Osteocyte (in vitro differentiated cells): ENCODE data around the gene SGPL1. TPM values are rescaled to one million over a fixed set of nuclear protein-coding genes. Genes with fewer than 3 reads are reported as not detected.

Experiments
- DNase-seq: peaks from one replicate; pipeline ENCODE4 v3.0.0; 2021; ENCODE audit warnings: mixed read lengths; ENCODE audit not compliant: unreplicated experiment; ENCODE audit errors: extremely low spot score
- H3K27ac Mint-ChIP-seq: one replicate; pipeline ENCODE4 v1.8.0; 2021; ENCODE audit warnings: mild to moderate bottlenecking, mixed read lengths; ENCODE audit not compliant: unreplicated experiment
- H3K27me3 Mint-ChIP-seq: one replicate; pipeline ENCODE4 v1.8.0; 2021; ENCODE audit warnings: mixed read lengths; ENCODE audit not compliant: unreplicated experiment
- H3K36me3 Mint-ChIP-seq: one replicate; pipeline ENCODE4 v1.8.0; 2021; ENCODE audit warnings: mixed read lengths; ENCODE audit not compliant: unreplicated experiment
- H3K4me1 Mint-ChIP-seq: one replicate; pipeline ENCODE4 v1.8.0; 2021; ENCODE audit warnings: mixed read lengths; ENCODE audit not compliant: unreplicated experiment
- H3K4me3 Mint-ChIP-seq: one replicate; pipeline ENCODE4 v1.8.0; 2021; ENCODE audit warnings: mild to moderate bottlenecking, moderate library complexity, mixed read lengths; ENCODE audit not compliant: unreplicated experiment
- H3K9me3 Mint-ChIP-seq: one replicate; pipeline ENCODE4 v1.8.0; 2021; ENCODE audit warnings: mixed read lengths; ENCODE audit not compliant: unreplicated experiment
- CTCF ChIP-seq: fragments of 200-600 bp; sonication (generic); IDR thresholded peaks from 2 replicates; pipeline ENCODE4 v1.5.0; 2021; ENCODE audit warnings: antibody characterized with exemption, mild to moderate bottlenecking, moderate library complexity
- total RNA-seq: library from RNA; stranded (reverse); gene quantifications from 2 replicates; pipeline ENCODE4 v1.2.1, GENCODE V29; 2021

Gene SGPL1
- total RNA-seq, 1 donor from 2014 or later = 58.1 TPM

GRCh38 chr10:70797840-70798239 is 17.9 kb upstream of the SGPL1 start:
- Mint-ChIP-seq H3K36me3 (no peaks in the 10 kb centered on the region), H3K4me1 (no peaks in the 10 kb centered on the region), H3K27ac (no peak overlapping the region), H3K9me3 (peaks cover 16% of the 10 kb centered on the region), H3K4me3 (no peak overlapping the region), H3K27me3 (peaks cover 56% of the 10 kb centered on the region)
- DNase-seq = no peak
- TF ChIP-seq CTCF = no peak

GRCh38 chr10:70799124-70799523 is 16.6 kb upstream of the SGPL1 start:
- DNase-seq = no peak
- TF ChIP-seq CTCF = no peak
- H3K4me1 Mint-ChIP-seq = no peaks in the 10 kb centered on the region

GRCh38 chr10:70801854-70802253 is 13.9 kb upstream of the SGPL1 start:
- Mint-ChIP-seq H3K4me1 (no peaks in the 10 kb centered on the region), H3K4me3 (no peak overlapping the region), H3K36me3 (no peaks in the 10 kb centered on the region), H3K9me3 (peaks cover 11% of the 10 kb centered on the region), H3K27ac (no peak overlapping the region), H3K27me3 (peaks cover 48% of the 10 kb centered on the region)
- no peak for DNase-seq
- no peak for TF ChIP-seq CTCF

More at GRCh38 chr10:70799124-70799523, 16.6 kb upstream of the SGPL1 start:
- H3K27ac Mint-ChIP-seq = no peak overlapping the region
- H3K36me3 Mint-ChIP-seq = no peaks in the 10 kb centered on the region
- peaks cover 59% of the 10 kb centered on the region for H3K27me3 Mint-ChIP-seq
- H3K9me3 Mint-ChIP-seq = peaks cover 16% of the 10 kb centered on the region
- no peak overlapping the region for H3K4me3 Mint-ChIP-seq

- no peak overlapping the region for H3K4me3 Mint-ChIP-seq
- peaks cover under 1% of the 10 kb centered on the region for H3K4me1 Mint-ChIP-seq
- no peak overlapping the region for H3K27ac Mint-ChIP-seq
- H3K27me3 Mint-ChIP-seq = peaks cover 33% of the 10 kb centered on the region
- H3K36me3 Mint-ChIP-seq = no peaks in the 10 kb centered on the region
- no peak for DNase-seq
- TF ChIP-seq CTCF = no peak
- peaks cover 7% of the 10 kb centered on the region for H3K9me3 Mint-ChIP-seq
These were observed 11.8 kb upstream of the SGPL1 start for GRCh38 chr10:70803775-70804420.

- no peak for DNase-seq
- TF ChIP-seq CTCF = no peak
- Mint-ChIP-seq H3K36me3 (no peaks in the 10 kb centered on the region), H3K4me1 (peaks cover 5% of the 10 kb centered on the region), H3K4me3 (no peak overlapping the region), H3K27me3 (peaks cover 29% of the 10 kb centered on the region), H3K9me3 (peaks cover 7% of the 10 kb centered on the region), H3K27ac (no peak overlapping the region)
These were observed 11.3 kb upstream of the SGPL1 start for GRCh38 chr10:70804421-70804808.
